GM11168 (cell line): ENCODE results near the gene CA5B.
"Not testable (repeated sequence)": the region's sequence is repeated elsewhere in the genome, so short reads cannot be mapped to it uniquely, and the experiment has no call there.

Source experiments
- in situ Hi-C: fragments of 300-500 bp; cut with MboI; formaldehyde crosslinking; loops from one replicate; pipeline ENCODE4 v1.12.0; 2022; ENCODE audit warnings: low sequenced_read_pairs; ENCODE audit not compliant: unreplicated experiment

The CA5B gene

GRCh38 chrX:15737959-15738902 lies at the start of gene CA5B:
Gene CA5B (plus strand): TSS chrX:15738270. CDS start chrX:15750024, 11,754 bp downstream.
- in situ Hi-C loops, result no loop called here

GRCh38 chrX:15694941-15695451 lies 43.1 kb upstream of the CA5B start:
- in situ Hi-C loops, result no loop called here

DNA sequence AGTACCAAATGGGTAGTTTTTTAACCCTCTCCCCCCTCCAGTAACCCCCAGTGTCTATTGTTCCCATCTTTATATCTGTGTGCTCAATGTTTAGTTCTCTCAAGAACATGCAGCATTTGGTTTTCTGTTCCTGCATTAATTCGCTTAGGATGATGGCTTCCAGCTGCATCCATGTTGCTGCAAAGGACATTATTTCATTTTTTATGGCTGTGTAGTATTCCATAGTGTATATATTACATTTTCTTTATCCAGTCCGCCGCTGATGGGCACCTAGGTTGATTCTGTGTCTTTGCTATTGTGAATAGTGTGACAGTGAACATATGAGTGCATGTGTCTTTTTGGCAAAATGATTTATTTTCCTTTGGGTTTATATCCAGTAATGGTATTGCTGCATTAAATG lies 41.6 kb upstream of the CA5B start:
- in situ Hi-C loops, result no loop called here

GRCh38 chrX:15702488-15703371 lies 35.3 kb upstream of the CA5B start:
- in situ Hi-C loops, result no loop called here

DNA sequence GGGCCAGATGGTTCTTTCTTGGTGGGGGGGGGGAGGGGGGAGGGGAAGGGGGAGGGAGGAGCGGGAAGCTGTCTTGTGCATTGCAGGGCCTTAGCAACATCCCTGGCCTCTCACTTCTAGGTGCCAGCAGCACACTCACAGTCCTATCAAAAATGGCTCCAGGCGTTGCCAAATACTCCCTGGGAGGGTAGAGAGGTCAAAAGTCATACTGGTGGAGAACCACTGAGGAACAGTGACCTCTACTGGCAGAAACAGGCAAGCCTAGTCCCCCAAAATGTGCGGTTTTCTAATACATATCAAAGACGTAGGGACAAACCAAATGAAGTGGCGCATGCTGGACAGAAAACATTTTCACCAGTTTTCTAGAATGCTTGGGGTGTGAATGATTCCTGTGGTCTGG lies 34.3 kb upstream of the CA5B start:
- in situ Hi-C loops, result not testable (repeated sequence)

DNA sequence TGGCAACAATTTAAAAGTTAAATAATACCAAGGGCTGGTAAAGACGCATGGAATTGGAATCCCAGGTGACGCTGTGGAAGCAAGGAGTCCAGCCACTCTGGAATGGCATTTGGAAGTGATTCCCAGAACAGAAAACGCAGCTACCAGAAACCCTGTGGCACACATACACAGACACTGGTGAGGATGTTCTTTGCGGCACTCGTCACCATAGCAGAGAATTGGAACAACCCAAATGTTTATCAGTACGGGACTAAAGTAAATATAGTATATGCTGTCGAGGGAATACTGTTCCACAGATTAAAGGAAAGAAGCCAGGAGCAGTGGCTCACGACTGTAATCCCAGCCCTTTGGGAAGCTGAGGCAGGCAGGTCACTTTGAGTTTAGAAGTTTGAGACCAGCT lies 33.8 kb upstream of the CA5B start:
- in situ Hi-C loops, result not testable (repeated sequence)

- in situ Hi-C loops, result no loop called here
Observed at GRCh38 chrX:15714529-15714928, 23.5 kb upstream of the CA5B start.

- in situ Hi-C loops, result no loop called here
Observed at GRCh38 chrX:15718283-15718970, 19.6 kb upstream of the CA5B start.

DNA sequence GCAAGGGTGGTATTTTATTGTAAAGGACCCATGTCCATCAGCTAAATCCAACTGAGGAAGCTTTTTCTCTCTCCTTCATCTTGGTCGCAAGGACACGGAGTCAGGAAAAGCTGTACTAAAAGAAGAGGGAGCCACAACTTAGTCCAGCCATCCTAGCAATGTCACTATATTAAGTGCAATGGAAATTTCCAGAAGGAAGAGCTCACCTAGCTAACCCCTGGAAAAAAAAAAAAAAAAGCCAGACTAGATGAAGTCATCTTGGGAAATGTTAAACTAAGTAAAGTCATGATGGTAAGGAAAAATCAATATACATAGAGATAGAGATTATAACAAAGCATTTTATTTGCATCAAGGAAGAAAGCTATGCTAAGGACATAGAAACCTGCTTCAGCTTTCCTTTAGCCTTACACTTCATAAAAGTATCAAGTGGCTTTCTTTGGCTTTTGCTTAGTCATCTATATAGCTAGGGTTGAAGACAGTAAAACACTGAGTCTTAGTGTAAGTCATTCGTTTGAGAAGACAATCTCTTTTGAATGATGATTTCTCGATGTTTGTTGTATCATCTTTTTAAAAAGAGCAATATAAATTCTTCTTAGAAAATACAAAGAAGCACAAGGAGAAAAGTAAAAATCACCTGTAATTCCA lies 18.6 kb upstream of the CA5B start:
- in situ Hi-C loops, result no loop called here

DNA sequence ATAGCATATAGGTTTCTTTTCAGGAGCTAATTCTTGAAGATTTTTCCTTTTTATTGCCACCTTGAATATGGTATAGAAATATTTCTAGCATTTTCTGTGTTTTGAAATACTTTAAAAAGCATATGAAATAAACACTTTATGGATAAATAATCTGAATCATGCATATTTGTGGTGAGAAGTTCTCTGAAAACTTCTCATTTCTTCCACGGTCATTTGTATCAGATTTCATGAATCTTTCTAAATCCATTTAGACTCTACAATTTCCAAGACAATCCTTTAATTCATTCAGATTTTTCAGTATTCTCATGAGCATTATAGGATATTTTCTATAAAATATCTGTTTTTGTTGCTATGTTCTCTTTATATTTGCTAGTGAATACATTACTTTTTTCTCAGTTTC lies 16.2 kb upstream of the CA5B start:
- in situ Hi-C loops, result no loop called here

DNA sequence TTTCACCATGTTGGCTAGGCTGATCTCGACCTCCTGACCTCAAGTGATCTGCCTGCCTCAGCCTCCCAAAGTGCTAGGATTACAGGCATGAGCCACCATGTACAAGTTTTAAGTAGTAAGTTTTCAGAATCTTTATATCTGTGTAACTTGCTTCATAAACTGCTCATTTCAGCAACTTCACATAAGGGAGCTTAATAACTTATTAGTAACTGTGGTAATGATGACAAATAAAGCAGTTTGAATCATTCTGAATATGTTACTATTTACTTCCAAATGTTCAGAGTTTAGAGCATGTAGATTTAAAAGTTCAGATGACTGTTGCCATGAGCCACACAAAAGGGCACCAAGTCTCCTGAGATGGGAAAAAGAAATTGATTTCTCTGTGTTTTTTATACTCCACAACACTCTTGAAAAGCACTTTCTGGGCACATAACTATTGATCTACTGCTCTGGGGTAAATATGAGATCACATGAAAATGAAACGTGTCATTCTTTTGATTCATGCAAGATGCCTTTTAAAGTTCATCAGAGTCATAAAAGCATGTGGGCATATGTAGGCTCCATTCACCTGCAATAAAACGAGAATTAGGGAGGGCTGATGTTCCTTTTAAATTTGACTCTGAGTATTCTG lies 14.1 kb upstream of the CA5B start:
- in situ Hi-C loops, result no loop called here

- in situ Hi-C loops, result no loop called here
Observed at GRCh38 chrX:15724911-15725310, 13.2 kb upstream of the CA5B start.

DNA sequence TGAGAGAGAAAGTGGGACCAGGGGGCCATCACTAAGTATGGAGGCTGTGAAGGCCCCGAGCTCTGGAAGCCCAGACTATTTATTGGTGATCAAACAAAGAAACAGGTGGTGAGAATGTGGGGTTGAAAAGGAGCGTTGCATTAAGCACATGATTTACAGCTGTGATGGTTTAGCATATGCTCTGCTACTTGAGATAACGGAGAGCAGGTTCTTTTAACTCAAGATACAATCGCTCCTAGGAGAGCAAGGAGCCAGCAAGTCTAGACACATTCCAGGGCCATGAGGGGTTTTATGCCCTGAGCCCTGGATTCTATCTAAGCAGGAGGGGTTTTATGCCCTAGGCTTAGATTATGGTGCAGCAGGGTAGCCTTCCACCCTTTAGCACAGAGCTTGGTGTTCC lies 6.7 kb upstream of the CA5B start:
- in situ Hi-C loops, result not testable (repeated sequence)

GRCh38 chrX:15737190-15737958 lies 696 bp upstream of the CA5B start:
- in situ Hi-C loops, result no loop called here

GRCh38 chrX:15739886-15740285 lies 1.8 kb downstream of the CA5B start:
- in situ Hi-C loops, result no loop called here

DNA sequence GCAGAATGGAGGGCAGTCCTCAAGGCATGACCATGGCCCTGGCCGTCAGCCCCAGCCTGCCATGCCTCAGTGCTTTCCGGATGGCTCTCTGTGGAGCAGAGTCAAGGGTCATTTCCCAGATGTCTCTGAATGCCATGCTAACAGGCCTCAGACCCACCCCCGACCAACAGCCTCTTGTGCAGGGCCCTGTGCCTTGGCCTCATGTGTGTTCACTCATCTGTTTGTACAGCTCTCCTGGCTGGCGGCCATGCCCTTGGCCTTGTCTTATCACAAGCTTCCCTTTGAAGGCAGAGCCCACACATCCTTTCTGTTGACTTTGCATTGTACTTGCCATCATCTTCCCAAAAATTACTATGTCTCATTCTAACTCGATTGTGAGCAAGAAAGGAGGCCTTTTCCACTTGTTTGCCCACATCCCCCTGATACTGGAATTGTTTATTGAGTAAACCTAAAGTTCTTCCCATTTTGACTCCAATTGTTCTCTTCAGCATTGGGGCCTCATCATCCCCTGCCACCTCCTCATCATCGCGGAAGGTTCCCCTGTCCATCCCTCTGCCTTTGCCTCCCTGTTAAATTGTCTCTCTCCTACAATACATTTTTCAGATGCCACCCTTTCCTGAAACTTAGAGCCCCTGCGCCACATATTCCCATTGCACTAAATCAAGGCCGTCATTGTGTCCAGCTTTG lies 6.3 kb downstream of the CA5B start:
- in situ Hi-C loops, result no loop called here

- in situ Hi-C loops, result no loop called here
Observed at GRCh38 chrX:15745179-15745578, 7.1 kb downstream of the CA5B start.

GRCh38 chrX:15746651-15747050 lies 8.6 kb downstream of the CA5B start:
- in situ Hi-C loops, result not testable (repeated sequence)
